Testis (tissue), 3 donors: ENCODE measurements around the gene FTSJ3. TPM values are rescaled to one million over a fixed set of nuclear protein-coding genes. Genes with fewer than 3 reads are reported as not detected.

Source experiments
- DNase-seq: peaks from one replicate; pipeline ENCODE4 v3.0.0-alpha.2; 2019
- H3K27ac ChIP-seq, 2 donors: fragments of 200-600 bp; sonication (generic); one replicate each; pipeline ENCODE4 v1.5.1; 2019
- H3K27me3 ChIP-seq: fragments of 200-600 bp; sonication (generic); one replicate; pipeline ENCODE4 v1.5.1; 2019
- H3K36me3 ChIP-seq: fragments of 200-600 bp; sonication (generic); one replicate; pipeline ENCODE4 v1.5.1; 2017; ENCODE audit warnings: low read depth; ENCODE audit errors: missing control alignments
- H3K4me1 ChIP-seq: fragments of 200-600 bp; sonication (generic); one replicate; pipeline ENCODE4 v1.5.1; 2019
- H3K4me3 ChIP-seq, 2 donors: fragments of 200-600 bp; sonication (generic); one replicate each; pipeline ENCODE4 v1.5.1; 2017 to 2019
- H3K9me3 ChIP-seq: fragments of 200-600 bp; sonication (generic); one replicate; pipeline ENCODE4 v1.5.1; 2017
- CTCF ChIP-seq, 3 experiments: fragments of 450-650 bp in 2 of 3; fragments of 200-600 bp in 1 of 3; sonication (generic) in 1 of 3; IDR thresholded peaks; one replicate each; pipeline ENCODE4 v1.5.1; 2016 to 2019; ENCODE audit warnings: antibody characterized with exemption in 3 of 3, mild to moderate bottlenecking in 2 of 3, moderate library complexity in 1 of 3
- POLR2A ChIP-seq: fragments of 450-650 bp; IDR thresholded peaks from one replicate; pipeline ENCODE4 v1.6.1; 2017; ENCODE audit warnings: antibody characterized with exemption, mild to moderate bottlenecking, moderate library complexity
- WGBS, 2 donors: methylation state at CpG; one replicate each; pipeline ENCODE4 v1.1.5; 2018; 5-methylcytosine and 5-hydroxymethylcytosine counted together
- intact Hi-C: fragments of 100-400 bp; cut with DNase I; formaldehyde crosslinking; loops from one replicate; pipeline ENCODE4 v1.15.1; 2023; ENCODE audit warnings: low total_unique reads
- polyA plus RNA-seq: library from polyadenylated mRNA; stranded (reverse); fragments of 350-450 nt; fragmentation: Illumina TruSeq; extraction: RNeasy Lipid Tissue Mini Kit (QIAGEN cat#74804); gene quantifications from one replicate; pipeline ENCODE4 v1.2.3, GENCODE V29; 2014; ENCODE audit warnings: low read depth, low replicate concordance; ENCODE audit not compliant: insufficient read depth
- total RNA-seq, 2 donors: library from RNA; depleted of rRNA; stranded (reverse); fragments of >200 nt; gene quantifications; one replicate each; pipeline ENCODE4 v1.2.3, GENCODE V29; 2016

FTSJ3 gene
- total and polyA plus RNA-seq, 3 donors from 2014 or later: 39.9 to 59.7 (median 47.2) TPM

DNA sequence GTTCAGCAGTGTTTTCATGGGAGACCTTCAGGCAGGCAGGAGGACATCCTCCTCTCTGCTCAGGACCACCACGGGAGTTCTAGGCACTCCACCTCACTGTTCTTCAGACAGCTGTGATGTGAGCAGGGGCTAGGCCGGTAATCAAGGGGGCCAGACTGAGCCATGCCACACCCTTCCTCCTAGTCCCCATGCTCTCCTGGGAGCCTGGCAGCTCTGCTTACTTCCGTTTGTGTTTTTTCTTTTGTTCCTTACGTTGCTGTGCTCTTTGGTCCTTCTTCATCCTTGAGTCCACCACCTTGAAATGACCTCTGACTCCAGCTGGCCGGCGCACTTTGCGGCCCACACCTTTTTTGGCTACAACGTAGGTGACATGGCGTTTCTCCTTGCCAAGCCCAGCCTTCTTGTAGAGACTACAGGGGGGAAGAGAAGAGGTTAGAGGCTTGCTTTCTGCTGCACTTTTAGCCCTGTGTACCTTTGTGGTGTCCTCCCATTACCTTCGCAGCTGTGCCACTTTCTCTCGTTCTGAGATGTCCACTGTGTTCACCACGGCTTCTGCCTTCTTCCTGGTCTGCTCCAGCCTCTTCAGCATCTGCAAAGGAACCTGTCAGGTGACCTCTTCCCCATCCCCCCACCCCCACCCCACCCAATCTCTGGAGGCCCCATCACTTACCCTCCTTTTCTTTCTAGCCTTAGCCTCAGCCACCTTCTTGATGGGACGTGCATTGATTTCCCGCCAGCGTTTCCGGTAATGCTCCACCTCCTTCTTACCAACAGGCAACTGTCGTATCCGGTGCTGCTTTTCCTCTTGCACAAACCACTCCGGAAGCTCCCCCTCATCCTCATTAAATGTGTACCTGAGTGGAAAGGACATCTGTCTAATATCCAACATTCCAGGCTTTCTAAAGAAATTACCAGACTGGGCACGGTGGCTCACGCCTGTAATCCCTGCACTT is 7.6 kb downstream of the FTSJ3 start:
- Histone ChIP-seq H3K4me3 (no peak overlapping the region), H3K27me3 (no peaks in the 10 kb centered on the region), H3K9me3 (no peaks in the 10 kb centered on the region), H3K36me3 (no peaks in the 10 kb centered on the region), H3K27ac (no peak overlapping the region), H3K4me1 (no peaks in the 10 kb centered on the region)
- WGBS, 2 donors: 71 to 74% methylated on average over 21 of the region's 21 CpGs
- no peak for DNase-seq
- intact Hi-C loops: loop anchor here (10.0 kb wide), 2 partner anchors 45 to 195 kb away; partner anchors contain the start of genes CCDC47, DDX42 and MAP3K3
- TF ChIP-seq POLR2A: no peak
- TF ChIP-seq CTCF (IDR thresholded peaks at IDR 0.05): no peak

GRCh38 chr17:63819131-63819530 is 8.3 kb downstream of the FTSJ3 start:
- intact Hi-C loops: loop anchor here (10.0 kb wide), 1 partner anchor 194 kb away; the partner anchor contains the start of gene MAP3K3
- no peaks in the 10 kb centered on the region for H3K9me3 ChIP-seq
- no peaks in the 10 kb centered on the region for H3K36me3 ChIP-seq
- TF ChIP-seq POLR2A: no peak
- TF ChIP-seq CTCF (IDR thresholded peaks at IDR 0.05): no peak
- H3K27me3 ChIP-seq: no peaks in the 10 kb centered on the region
- no peak for DNase-seq
- 78% methylated on average over 6 of the region's 6 CpGs for WGBS, 2 donors
- H3K4me1 ChIP-seq: no peaks in the 10 kb centered on the region
- no peak overlapping the region for H3K27ac ChIP-seq
- H3K4me3 ChIP-seq: no peak overlapping the region

- WGBS, 2 donors: 92% methylated on average over 26 to 27 of the region's 27 CpGs
- no peak for DNase-seq
- H3K9me3 ChIP-seq: no peaks in the 10 kb centered on the region
- H3K4me1 ChIP-seq: no peaks in the 10 kb centered on the region
- TF ChIP-seq POLR2A (no peak), CTCF (IDR thresholded peaks at IDR 0.05) (no peak)
- no peak overlapping the region for H3K27ac ChIP-seq
- no peak overlapping the region for H3K4me3 ChIP-seq
- intact Hi-C loops: loop anchor here (10.0 kb wide), 1 partner anchor 193 kb away; the partner anchor contains the start of gene MAP3K3
- no peaks in the 10 kb centered on the region for H3K27me3 ChIP-seq
- H3K36me3 ChIP-seq: no peaks in the 10 kb centered on the region
These were observed 9.6 kb downstream of the FTSJ3 start for GRCh38 chr17:63817736-63818385.

GRCh38 chr17:63816669-63817068 is 10.8 kb downstream of the FTSJ3 start:
- Histone ChIP-seq H3K27me3 (no peaks in the 10 kb centered on the region), H3K4me3 (no peak overlapping the region), H3K27ac (no peak overlapping the region), H3K4me1 (no peaks in the 10 kb centered on the region), H3K9me3 (no peaks in the 10 kb centered on the region), H3K36me3 (no peaks in the 10 kb centered on the region)
- 88 to 95% methylated on average over 4 of the region's 4 CpGs for WGBS, 2 donors
- TF ChIP-seq CTCF (IDR thresholded peaks at IDR 0.05): no peak
- TF ChIP-seq POLR2A: no peak
- no peak for DNase-seq
- intact Hi-C loops: loop anchor here (10.0 kb wide), 1 partner anchor 192 kb away; the partner anchor contains the start of gene MAP3K3
